NCI-H2107 treated with DMSO at 0.1 percent for 48 hours (cell line): ENCODE measurements around the gene SLC25A22.

Source experiments
- DNase-seq: peaks from one replicate; lab custom pipeline; 2025; ENCODE audit not compliant: unreplicated experiment; lab: John Stamatoyannopoulos, UW

The SLC25A22 gene

GRCh38 chr11:791658-792534 lies 6.2 kb downstream of the SLC25A22 start:
- no peak for DNase-seq

GRCh38 chr11:790721-791564 lies 7.1 kb downstream of the SLC25A22 start:
- DNase-seq = no peak

- no peak for DNase-seq
These were observed 8.1 kb downstream of the SLC25A22 start, which contains the start of gene CEND1 for GRCh38 chr11:789943-790342. CEND1 (minus strand) TSS chr11:790090; CDS start chr11:788576, 1,514 bp downstream.

- DNase-seq = no peak
These were observed 8.8 kb downstream of the SLC25A22 start for GRCh38 chr11:788953-789940.

GRCh38 chr11:788009-788640 lies 10.0 kb downstream of the SLC25A22 start:
- DNase-seq = no peak

GRCh38 chr11:787084-787675 lies 10.9 kb downstream of the SLC25A22 start:
- no peak for DNase-seq

GRCh38 chr11:786235-787083 lies 11.6 kb downstream of the SLC25A22 start:
- DNase-seq = no peak

- DNase-seq = peak; percentile 61
These were observed 14.5 kb downstream of the SLC25A22 start for GRCh38 chr11:783581-784015.

- DNase-seq = no peak
These were observed 15.6 kb downstream of the SLC25A22 start for GRCh38 chr11:782264-783174.

GRCh38 chr11:779955-780532 lies 18.0 kb downstream of the SLC25A22 start:
- DNase-seq = no peak

- DNase-seq = no peak
These were observed 18.8 kb downstream of the SLC25A22 start for GRCh38 chr11:778976-779954.

- peak; percentile 44 for DNase-seq
These were observed 20.5 kb downstream of the SLC25A22 start, which contains the start of gene GATD1 for GRCh38 chr11:777288-778255. GATD1 (minus strand) TSS chr11:777487; CDS start chr11:777462, 25 bp downstream.

GRCh38 chr11:776561-777287 lies 21.4 kb downstream of the SLC25A22 start:
- no peak for DNase-seq

GRCh38 chr11:776263-776560 lies 21.9 kb downstream of the SLC25A22 start:
- DNase-seq = no peak
